ENCODE results near the gene CFH. TPM values are rescaled to one million over a fixed set of nuclear protein-coding genes. Genes with fewer than 3 reads are reported as not detected.

CFH gene
- total RNA-seq, 1 experiment from 2014 or later, result 0.57 TPM

- DNase-seq (ENCODE audit: low read depth, low spot score), result no peak
- Histone ChIP-seq H3K9me3 (ENCODE audit: control insufficient read depth in 1 of 2, insufficient read depth in 1 of 2, low read depth in 1 of 2, low read length in 2 of 2) (no peaks in the 10 kb centered on the region), H4K20me1 (ENCODE audit: insufficient read depth) (no peaks in the 10 kb centered on the region), H3K9me2 (ENCODE audit: insufficient read depth) (no peaks in the 10 kb centered on the region), H2AFZ (ENCODE audit: low read depth, low read length, poor library complexity, severe bottlenecking) (no peak overlapping the region), H3K27me3 (ENCODE audit: insufficient read depth, low read length) (no peaks in the 10 kb centered on the region), H3K9ac (ENCODE audit: low read length) (no peak overlapping the region), H3K4me3 (replicated peaks in 1 of 2; ENCODE audit: low read depth in 1 of 2, low read length in 2 of 2) (no peak overlapping the region), H3K4me1 (ENCODE audit: control insufficient read depth in 1 of 2, insufficient read depth in 2 of 2, low read length in 2 of 2) (no peaks in the 10 kb centered on the region), H3K36me3 (ENCODE audit: control insufficient read depth in 1 of 2, insufficient read depth in 2 of 2, low read length in 2 of 2) (no peaks in the 10 kb centered on the region), H3K79me2 (ENCODE audit: insufficient read depth, low read length) (no peaks in the 10 kb centered on the region), H3K27ac (ENCODE audit: low read depth, low read length) (no peak overlapping the region), H3K4me2 (ENCODE audit: low read length) (no peak overlapping the region)
- POLR2A ChIA-PET, result interaction anchor here (0.7 kb wide), 1 partner anchor 549 kb away, joined by 4 read pairs; no protein-coding TSS in a partner anchor
- BruUV-seq (replicated peaks), result no TSS peak
- TF ChIP-seq POLR2A (IDR thresholded peaks at IDR 0.05; ENCODE audit: borderline replicate concordance, extremely low read depth, insufficient read depth, insufficient read length) (no peak), CTCF (IDR thresholded peaks at IDR 0.05 in 2 of 3, conservative IDR thresholded peaks at IDR 0.05 in 1 of 3; ENCODE audit: borderline replicate concordance in 1 of 3, insufficient read depth in 1 of 3, low read depth in 2 of 3, low read length in 2 of 3) (no peak), POLR2AphosphoS5 (IDR thresholded peaks at IDR 0.05; ENCODE audit: low read depth, low read length) (no peak), SP1 (IDR thresholded peaks at IDR 0.05; ENCODE audit: low read depth) (no peak), ZBTB33 (IDR thresholded peaks at IDR 0.05; ENCODE audit: extremely low read depth, insufficient replicate concordance, low read length) (no peak), JUND (IDR thresholded peaks at IDR 0.05) (no peak), EZH2phosphoT487 (IDR thresholded peaks at IDR 0.05; ENCODE audit: borderline replicate concordance) (no peak), YY1 (IDR thresholded peaks at IDR 0.05; ENCODE audit: extremely low read depth, insufficient replicate concordance, low read depth, low read length) (no peak), CBX3 (IDR thresholded peaks at IDR 0.05; ENCODE audit: low read depth) (no peak), FOSL1 (IDR thresholded peaks at IDR 0.05; ENCODE audit: low read depth) (no peak), TCF7L2 (IDR thresholded peaks at IDR 0.05; ENCODE audit: borderline replicate concordance, extremely low read depth, insufficient read depth, insufficient read length) (no peak), ELF1 (IDR thresholded peaks at IDR 0.05; ENCODE audit: borderline replicate concordance, low read depth) (no peak), REST (IDR thresholded peaks at IDR 0.05; ENCODE audit: low read depth) (no peak), ZFX (IDR thresholded peaks at IDR 0.05) (no peak), SRF (IDR thresholded peaks at IDR 0.05; ENCODE audit: low read depth) (no peak), RAD21 (IDR thresholded peaks at IDR 0.05; ENCODE audit: low read depth) (no peak)
- TF ChIP-seq, protein P1, sequence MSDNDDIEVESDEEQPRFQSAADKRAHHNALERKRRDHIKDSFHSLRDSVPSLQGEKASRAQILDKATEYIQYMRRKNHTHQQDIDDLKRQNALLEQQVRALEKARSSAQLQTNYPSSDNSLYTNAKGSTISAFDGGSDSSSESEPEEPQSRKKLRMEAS (IDR thresholded peaks at IDR 0.05), result no peak
- RAD21 ChIA-PET (ENCODE audit: low non-redundant PET in 1 of 2, low total read pairs in 2 of 2, uncharacterized antibody in 2 of 2, unreplicated experiment in 2 of 2), result no interaction called here
- ATAC-seq, result no peak
- CTCF ChIA-PET, result interaction anchor here (0.7 kb wide), 1 partner anchor 1237 kb away, joined by 3 read pairs; no protein-coding TSS in a partner anchor
- intact Hi-C loops (cut with micrococcal nuclease), result no loop called here
Observed at GRCh38 chr1:196638466-196638865, 13.4 kb upstream of the CFH start.
